GM10847 (cell line): ENCODE data around the gene NFATC1.

Source experiments
- POLR2A ChIP-seq: IDR thresholded peaks from 2 replicates; pipeline ENCODE4 v1.6.1; 2011; ENCODE audit not compliant: insufficient read length; ENCODE audit errors: extremely low read depth

NFATC1 gene

DNA sequence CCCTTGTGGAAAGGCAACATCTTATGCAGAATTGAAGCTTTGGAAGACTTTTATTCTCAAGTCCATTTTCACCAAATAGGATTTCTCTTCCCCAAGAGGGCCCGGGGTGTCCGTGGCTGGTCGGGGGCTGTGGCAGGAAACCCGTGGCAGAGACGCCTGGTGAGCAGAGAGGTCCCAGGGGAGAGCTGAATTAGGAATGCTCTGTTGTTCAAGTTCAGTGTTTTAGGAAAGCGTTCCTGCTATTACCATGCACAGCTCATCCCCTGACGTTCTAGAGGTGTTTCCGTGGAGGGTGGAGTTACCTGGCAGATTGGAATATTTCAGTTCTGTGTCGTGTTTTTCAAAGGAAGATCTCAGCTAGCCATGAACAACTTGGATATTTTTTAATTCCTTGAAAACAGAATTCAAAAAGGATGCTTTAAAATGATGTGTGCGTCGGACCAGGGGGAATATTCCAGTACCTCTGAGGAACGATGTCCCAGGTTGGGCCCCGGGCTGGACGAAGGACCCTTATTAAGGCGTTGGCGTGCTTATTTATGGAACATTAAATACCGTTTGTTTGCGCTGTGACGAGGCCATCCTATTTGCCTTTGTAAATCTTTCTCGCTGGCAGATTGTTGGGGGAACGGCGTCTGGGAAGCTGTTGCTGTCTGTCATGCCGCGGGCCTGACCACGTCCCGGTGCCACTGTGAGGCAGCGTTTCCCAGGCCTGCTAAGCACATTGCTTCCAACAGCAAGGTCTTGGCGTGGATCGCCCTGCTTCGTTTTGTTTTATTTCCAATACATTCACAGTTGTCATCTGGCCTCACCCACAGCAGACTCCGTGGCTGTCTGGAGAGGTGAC lies 8.2 kb downstream of the NFATC1 start:
- TF ChIP-seq POLR2A: no peak

DNA sequence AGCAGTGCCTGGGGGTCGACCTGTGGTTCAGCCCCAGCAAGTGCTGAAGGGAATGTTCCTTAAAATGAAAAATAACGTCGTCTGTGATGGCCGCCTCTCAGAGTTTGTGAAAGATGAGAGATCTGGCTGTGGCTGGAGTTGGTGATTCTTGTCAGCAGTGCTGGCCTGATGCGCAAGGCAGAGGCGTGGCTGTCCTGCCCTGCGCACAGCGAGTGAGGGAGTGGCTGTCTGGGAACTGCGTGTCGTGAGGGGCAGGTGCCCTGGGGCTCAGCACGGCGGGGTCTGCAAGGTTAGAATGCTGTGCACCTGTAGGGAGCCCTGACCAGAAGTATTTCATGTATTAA lies 8.8 kb downstream of the NFATC1 start:
- no peak for TF ChIP-seq POLR2A

DNA sequence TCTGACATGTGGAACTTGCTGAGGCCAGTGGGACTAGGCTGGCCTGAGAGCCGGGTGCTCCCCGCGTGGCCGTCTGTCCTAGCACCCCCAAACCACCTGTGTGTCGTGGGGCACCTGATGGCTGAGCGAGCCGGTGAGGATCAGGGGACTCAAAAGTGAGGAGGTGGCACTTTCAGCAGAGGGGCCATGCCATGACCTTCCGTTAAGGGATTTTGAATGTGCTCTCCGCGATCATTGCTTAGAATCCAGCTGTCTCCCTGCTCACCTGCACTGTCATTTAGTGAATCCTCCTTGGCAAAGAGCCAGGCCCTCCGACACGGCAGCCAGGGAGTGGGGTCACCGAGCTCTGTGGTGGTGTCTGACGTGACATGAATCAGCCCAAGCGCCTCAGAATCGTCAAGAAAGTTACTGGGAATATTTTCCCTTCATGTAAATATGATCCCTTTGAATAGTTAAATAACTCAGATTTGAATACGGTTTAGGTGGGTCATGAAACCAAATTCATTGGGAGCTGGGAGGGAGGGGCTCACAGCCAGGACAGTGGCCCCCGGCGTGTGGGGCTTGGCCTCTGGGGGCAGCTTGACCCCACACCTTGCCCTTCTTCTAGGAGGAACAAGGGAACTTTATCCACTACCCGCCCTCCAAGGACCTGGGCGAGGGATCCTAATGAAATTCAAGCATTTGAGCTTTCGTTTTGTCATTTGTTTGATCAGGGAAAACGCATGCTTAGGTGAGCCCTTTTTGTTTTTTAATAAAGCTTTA lies 9.5 kb downstream of the NFATC1 start:
- no peak for TF ChIP-seq POLR2A

DNA sequence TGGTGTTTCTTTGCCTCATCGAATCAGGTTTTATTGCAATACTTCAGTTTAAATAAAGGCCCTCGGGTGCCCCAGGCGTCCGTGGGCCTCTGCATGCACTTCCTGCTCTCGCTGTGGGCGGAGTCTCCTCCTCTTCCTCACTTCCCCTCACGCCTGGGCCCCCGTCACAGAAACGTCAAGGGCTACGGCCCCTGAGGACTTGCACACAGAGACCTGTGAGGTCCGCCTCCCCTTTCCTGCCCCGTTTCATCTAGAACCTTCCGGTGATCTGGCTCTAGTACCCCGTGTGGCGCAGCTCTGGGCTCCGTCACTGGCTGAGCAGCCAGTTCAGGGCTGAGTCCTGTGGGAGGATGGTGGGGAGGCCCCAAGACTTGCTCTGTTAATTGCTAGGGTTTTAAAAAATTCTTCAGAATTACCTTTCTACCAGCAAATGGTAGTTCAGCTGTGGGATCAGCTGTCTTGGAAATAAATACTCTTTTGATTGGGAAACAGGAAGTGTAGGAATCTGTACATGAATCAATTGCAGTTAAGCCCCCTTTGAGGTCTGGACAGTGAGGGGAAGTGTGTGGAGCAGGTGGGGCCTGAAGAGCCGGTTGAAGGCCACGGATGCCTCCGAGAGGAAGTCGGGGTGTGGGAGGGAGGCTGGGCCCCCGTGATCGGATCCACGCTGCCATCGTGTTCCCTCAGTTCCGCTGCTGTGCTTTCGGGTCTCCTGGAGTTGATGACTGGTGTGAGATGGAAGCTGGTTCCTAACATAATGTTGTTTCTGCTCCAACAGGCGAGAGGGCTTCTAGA lies 10.2 kb downstream of the NFATC1 start:
- peak; percentile 30 for TF ChIP-seq POLR2A

DNA sequence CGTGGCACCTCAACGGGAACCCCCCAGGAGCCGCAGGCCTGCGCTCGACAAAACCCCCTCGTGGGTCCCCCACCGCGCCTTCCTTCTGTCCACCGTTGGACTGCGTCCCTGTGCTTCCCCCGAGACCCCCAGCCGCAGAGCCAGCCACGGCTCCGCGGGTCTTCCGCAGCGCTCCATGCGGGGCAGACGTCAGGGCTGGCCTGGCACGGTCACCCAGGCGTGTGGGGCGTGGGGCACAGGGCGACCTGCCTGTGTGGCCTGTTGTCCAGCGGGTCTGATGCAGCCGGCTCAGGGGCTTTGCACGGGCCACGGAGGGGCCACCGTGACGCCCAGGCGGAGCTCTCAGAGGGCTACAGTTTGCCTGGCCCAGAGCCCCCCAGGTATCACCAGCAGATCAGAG lies 11.0 kb downstream of the NFATC1 start:
- TF ChIP-seq POLR2A: no peak

DNA sequence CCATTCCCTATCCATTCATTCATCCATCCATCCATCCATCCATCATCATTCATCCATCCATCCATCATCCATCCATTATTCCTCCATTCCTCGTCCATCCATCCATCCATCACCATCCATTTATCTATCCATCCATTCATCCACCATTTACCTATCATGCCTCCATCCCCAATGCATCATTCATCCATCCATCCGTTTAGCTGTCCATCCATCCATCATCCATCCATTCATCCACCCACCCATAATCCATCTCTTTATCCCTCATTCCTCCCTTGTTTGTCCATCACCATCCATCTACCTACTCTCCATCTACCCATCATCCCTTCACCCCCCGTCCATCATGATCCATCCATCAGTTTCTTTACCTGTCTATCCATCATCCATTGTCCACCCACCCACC lies 13.6 kb downstream of the NFATC1 start:
- TF ChIP-seq POLR2A: no peak

DNA sequence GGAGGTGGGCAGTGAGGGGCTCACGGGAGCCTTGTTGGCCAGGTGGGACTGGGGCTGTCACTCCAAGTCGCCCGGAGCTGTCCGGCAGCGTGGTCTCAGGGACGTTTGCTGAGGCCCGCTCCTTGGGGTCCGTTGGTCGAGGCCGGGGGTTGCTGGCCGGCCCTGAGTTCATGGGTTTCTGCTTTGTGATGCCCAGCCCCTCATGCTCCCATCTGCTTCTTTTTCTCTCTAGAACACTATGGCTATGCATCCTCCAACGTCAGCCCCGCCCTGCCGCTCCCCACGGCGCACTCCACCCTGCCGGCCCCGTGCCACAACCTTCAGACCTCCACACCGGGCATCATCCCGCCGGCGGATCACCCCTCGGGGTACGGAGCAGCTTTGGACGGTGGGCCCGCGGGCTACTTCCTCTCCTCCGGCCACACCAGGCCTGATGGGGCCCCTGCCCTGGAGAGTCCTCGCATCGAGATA lies 14.5 kb downstream of the NFATC1 start:
- TF ChIP-seq POLR2A: no peak

DNA sequence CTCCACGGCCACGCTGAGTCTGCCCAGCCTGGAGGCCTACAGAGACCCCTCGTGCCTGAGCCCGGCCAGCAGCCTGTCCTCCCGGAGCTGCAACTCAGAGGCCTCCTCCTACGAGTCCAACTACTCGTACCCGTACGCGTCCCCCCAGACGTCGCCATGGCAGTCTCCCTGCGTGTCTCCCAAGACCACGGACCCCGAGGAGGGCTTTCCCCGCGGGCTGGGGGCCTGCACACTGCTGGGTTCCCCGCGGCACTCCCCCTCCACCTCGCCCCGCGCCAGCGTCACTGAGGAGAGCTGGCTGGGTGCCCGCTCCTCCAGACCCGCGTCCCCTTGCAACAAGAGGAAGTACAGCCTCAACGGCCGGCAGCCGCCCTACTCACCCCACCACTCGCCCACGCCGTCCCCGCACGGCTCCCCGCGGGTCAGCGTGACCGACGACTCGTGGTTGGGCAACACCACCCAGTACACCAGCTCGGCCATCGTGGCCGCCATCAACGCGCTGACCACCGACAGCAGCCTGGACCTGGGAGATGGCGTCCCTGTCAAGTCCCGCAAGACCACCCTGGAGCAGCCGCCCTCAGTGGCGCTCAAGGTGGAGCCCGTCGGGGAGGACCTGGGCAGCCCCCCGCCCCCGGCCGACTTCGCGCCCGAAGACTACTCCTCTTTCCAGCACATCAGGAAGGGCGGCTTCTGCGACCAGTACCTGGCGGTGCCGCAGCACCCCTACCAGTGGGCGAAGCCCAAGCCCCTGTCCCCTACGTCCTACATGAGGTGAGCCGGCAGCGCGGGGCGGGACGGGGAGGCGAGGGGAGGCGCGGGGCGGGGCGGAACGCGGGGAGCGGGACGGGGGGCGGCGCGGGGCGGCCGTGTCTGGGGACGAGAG lies 15.2 kb downstream of the NFATC1 start:
- no peak for TF ChIP-seq POLR2A

DNA sequence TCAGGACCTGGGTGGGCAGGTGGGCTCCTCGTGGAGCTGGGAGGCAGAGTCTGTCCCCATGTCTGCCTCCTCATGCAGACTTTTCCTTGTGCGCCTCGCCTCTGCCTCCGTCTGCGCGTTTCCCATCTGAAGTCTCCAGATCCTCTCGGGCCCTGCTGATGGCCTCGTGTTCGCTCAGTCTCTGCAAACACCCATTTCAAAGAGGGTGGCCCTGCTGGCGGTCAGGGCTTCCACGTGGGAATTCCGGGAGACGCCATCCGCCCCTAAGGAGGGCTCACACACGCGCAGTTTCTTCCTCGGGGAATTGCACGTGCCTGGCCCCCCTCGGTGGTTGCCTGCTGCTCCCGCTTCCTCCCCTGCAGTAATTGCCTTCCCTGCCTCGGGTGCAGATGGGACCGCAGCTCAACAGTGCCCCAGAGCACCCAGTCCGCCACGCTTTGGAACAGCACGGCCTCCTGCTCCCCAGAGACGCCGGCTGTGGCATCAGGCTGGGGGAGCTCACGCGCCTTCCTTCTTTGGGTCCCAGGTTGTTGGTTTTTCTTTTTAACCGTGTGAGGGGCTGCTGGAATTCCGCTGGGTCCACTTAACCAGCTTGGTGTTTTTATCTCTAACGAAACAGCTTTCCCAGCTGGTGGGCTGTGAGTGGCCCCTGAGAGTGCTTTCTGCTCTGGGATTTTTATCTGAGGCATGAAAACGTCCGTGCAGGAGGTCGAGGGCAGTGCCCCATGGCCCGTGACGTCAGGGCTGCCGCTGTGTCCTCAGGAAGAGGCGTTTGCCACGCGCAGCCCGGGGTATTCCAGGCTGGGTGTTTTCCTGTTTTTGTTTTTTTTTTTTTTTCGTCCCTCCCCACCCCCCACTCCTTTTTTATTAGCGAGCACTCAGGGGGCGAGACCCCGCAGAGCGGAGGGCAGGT lies 16.1 kb downstream of the NFATC1 start:
- no peak for TF ChIP-seq POLR2A

DNA sequence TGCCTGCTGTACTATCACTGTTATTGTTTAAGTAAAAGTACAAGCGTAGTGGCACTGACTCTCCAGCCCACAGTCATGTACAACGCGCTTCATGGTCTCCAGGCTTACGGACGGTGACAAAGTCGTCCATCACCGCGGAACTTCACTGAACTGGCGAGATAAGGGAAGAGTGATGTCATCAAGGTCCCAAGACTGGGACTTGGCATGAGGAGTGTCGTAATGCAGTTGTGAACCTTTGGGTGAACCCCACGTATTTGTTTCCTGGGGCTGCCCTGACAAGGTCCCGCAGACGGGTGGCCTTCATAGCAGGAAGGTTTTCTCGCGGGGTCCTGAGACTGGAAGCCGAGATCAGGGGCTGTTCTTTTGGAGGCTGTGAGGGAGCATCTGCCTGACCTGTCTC lies 17.3 kb downstream of the NFATC1 start:
- TF ChIP-seq POLR2A: no peak

DNA sequence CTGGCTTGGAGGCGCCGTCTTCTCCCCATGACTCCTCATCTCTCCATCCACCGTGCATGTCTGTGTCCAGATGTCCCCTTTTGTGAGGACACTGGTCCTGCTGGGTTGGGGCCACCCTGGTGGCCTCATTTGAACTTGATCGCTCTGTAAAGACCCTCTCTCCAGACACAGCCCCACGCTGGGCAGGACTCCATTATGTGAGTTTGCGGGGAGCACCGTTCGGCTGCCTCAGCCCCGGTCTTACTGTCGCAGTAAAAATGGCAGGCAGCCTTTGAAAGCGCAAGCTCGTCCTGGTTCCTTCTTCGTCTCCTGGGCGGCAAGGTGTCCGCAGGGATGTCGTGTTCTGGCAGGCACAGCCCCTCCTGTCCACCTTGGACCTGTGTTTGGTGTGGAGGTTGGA lies 17.7 kb downstream of the NFATC1 start:
- no peak for TF ChIP-seq POLR2A

DNA sequence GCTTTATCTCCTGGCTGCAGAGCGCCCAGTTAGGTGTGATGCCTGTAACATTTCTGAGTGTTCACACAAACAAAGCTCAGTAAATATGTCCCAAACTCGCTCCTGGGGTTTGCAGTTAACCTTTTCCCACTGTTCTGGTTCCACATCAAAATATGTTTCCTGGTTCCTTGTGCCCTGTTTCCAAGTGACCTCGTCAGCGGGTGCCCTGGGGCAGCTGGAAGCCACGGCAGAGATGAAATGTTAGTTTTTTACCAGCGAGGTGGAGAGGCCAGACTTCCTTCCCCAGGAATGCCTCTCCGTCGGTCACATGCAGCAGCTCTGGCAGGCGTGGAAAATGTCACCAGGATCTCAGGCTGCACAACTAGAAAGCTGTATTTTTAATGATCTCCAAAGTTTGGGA lies 18.2 kb downstream of the NFATC1 start:
- TF ChIP-seq POLR2A: no peak

DNA sequence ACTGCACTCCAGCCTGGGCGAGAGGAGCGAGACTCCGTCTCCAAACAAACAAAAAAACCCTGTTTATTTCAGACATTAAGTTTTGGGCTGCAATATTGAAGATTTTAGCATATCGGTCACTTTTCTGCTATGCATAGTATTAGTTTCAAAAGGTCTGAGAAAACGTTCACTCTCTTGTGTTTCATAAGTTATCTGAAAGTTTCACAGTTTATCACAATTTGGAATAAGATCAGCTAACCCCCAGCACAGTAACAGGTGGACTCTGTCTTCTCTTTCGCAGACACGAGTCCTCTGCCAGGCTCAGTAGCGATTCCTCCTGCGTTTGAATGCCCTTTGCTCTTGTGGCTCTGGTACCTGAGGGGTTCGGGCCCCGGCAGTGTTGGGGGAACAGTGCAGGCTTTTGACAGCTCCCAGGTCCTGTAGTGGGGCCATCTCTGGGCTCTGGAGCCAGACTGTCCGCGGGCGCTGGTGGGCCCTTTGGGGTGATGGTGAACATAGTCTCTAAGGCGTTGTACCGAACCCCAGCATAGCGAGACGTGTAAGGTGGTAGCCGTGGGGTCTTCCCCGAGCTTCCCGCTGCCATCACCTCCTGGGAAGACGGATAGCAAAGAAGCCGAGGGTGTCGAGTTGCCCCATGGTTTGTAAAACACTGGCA lies 20.4 kb downstream of the NFATC1 start:
- TF ChIP-seq POLR2A: no peak

DNA sequence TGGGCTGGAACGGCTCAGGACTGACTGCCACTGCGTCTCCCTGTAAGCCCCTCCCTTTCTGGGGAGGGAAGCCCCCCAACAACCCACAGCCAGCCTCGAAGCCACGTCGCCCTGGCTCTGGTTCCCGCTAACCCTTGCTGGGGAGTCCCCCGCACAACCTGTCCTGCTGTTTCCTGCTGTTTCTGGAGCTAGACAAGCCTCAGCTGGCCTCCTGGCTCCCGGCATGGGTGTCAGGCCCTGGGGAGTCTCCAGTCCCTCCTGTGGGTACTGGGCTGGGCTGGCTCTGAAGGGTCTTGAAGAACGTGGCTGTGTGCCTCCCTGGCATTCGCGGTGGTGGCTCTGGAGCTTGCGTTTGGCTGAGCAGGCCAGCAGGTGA lies 20.9 kb downstream of the NFATC1 start:
- TF ChIP-seq POLR2A: no peak

DNA sequence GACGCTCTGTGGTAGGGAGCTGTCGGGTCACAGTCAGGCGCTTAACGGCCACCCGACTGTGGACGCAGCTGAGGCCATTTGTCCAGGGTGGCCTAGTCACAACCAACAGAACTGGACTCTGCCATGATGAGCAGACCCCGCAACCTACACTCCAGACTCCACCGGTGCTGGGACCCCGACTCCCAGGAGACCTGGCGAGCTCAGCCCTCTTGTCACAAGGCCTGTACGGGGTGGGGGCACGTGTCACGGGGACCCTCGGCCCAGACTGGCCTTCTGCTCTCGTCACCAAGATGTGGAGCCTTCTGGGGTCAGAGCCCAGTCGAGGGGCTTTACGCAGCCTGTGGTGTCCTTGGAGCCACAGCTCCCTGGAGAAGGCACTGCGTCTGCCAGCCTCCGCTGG lies 22.5 kb downstream of the NFATC1 start:
- no peak for TF ChIP-seq POLR2A
